GM19395 (cell line): Measurements from ENCODE around the gene ALKBH2.

Source experiments
- ATAC-seq: cut with Tn5 transposase; IDR thresholded peaks from one replicate; pipeline ENCODE4 v1.9.1; 2021; ENCODE audit warnings: mild to moderate bottlenecking, moderate library complexity; ENCODE audit not compliant: unreplicated experiment

ALKBH2 gene

GRCh38 chr12:109093022-109093918 lies at the start of gene ALKBH2:
Gene ALKBH2, minus strand, starts transcription at chr12:109093472. Its CDS starts 686 bp downstream, at chr12:109092786.
- ATAC-seq = peak; percentile 69

- no peak for ATAC-seq
Measured at GRCh38 chr12:109140560-109140959, 47.3 kb upstream of the ALKBH2 start.

- ATAC-seq = no peak
Measured at GRCh38 chr12:109139791-109140190, 46.5 kb upstream of the ALKBH2 start.

GRCh38 chr12:109139360-109139759 lies 46.1 kb upstream of the ALKBH2 start:
- no peak for ATAC-seq

DNA sequence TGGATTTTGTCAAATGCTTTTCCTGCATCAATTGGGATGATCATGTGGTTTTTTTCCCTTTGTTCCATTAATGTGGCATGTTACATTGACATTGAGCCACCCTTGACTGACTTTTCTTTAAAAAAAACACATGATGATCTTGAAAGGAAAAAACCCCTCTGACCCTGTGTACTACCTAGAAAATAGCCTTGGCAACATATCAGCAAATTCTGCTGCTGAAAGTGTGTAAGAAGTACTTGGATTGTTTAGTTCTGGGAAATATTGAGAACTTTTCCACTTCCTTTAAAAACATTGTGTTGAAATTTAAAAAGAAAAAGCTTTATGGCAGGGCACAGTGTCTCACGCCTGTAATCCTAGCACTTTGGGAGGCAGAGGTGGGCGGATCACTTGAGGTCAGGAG lies 43.8 kb upstream of the ALKBH2 start:
- ATAC-seq = no peak

GRCh38 chr12:109134186-109134917 lies 41.1 kb upstream of the ALKBH2 start:
- ATAC-seq = no peak

DNA sequence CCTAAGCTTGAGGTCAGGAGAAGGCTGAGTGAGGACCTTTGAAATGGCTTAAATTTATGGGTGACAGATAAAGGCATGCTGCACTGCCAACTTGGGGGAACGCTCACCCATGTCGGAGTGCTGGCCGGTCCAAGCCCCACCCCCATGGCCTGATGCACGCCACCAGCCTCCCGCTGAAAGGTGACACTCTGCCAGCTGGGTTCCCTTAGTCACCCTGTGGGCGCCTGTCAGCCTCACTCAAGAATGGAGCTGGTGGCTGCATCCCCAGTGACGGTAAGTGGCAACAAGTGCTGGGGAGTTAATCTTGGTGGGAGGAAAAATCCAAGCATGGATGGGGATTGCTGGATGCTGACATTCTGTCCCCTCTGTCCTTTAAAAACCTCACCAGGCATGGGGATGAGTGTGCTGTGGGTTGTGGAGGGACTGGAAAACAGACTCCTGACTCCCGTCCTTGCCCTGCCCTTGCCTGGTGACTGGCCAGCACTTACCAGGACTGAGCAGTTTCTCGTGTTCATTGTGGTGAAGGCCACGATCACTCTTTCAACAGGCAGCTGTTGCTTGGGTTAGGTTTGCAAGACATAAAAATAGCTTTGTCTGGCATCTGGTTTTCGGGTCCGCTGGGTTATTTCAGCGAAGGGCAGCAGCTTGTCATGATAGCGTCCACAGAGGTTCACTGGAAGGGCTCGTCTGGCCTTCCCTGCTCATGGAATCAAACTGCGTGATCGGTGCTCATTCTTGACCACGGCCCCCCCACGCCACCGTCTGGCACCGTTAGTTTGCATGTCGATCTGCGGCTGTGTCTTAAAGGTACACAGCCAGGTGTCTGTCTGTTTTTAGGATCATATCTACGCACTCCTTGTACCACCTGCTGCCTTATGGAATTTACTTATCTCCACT lies 38.1 kb upstream of the ALKBH2 start:
- ATAC-seq = no peak

GRCh38 chr12:109130297-109131153 lies 37.3 kb upstream of the ALKBH2 start:
- ATAC-seq = no peak

DNA sequence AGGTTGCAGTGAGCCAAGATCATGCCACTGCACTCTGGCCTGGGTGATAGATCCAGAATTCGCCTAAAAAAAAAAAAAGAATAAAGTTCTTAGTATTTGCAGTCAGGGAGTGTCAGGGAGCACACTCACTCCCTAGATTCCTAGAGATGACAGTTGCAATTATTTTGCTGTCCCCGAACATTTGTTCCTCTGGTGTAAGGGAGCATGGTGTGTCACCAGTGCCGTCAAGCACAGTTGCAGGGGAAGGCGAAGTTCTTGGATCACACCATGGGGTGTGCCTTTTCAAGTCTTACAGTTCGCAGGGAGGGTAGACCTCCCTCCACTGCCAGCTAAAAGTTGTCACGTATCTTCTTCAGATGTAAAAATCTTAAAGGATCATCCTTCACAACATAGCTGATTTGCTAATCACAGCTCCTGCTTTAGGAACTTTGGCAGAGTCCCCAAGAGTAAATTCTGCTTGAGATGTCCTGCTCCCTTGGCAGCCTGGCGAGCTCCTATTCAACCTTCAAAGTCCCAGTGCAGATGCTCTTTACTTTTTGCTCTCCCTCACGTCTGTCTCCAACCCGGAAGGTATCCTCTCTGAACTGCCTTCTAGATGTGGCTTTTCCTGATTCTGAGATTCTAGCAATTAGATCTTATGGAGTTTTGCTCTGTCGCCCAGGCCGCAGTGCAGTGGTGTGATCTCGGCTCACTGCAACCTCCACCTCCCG lies 34.4 kb upstream of the ALKBH2 start:
- no peak for ATAC-seq

- ATAC-seq = no peak
Measured at GRCh38 chr12:109126784-109127183, 33.5 kb upstream of the ALKBH2 start.

GRCh38 chr12:109125791-109126190 lies 32.5 kb upstream of the ALKBH2 start:
- ATAC-seq = no peak

- ATAC-seq = no peak
Measured at GRCh38 chr12:109124878-109125648, 31.8 kb upstream of the ALKBH2 start.

GRCh38 chr12:109121346-109121880 lies 28.1 kb upstream of the ALKBH2 start:
- ATAC-seq = no peak

GRCh38 chr12:109120557-109120956 lies 27.3 kb upstream of the ALKBH2 start:
- ATAC-seq = no peak

- no peak for ATAC-seq
Measured at GRCh38 chr12:109120095-109120494, 26.8 kb upstream of the ALKBH2 start.

DNA sequence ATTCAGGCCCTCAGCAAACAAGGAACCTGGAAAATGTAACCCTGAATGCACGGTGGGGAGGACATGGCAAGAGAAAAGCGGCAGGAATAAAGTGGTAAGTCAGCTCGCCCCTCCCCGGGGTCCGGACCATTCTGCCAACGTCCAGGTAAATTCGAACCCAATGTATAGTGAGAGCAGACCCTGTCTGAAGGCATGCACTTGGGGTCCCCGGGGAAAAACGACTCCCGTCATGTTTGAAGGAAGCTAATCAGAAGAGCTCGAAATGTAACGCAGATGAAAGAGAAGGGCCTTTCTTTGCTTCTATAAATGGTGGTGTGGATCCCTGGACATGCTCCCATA lies 23.3 kb upstream of the ALKBH2 start:
- no peak for ATAC-seq

DNA sequence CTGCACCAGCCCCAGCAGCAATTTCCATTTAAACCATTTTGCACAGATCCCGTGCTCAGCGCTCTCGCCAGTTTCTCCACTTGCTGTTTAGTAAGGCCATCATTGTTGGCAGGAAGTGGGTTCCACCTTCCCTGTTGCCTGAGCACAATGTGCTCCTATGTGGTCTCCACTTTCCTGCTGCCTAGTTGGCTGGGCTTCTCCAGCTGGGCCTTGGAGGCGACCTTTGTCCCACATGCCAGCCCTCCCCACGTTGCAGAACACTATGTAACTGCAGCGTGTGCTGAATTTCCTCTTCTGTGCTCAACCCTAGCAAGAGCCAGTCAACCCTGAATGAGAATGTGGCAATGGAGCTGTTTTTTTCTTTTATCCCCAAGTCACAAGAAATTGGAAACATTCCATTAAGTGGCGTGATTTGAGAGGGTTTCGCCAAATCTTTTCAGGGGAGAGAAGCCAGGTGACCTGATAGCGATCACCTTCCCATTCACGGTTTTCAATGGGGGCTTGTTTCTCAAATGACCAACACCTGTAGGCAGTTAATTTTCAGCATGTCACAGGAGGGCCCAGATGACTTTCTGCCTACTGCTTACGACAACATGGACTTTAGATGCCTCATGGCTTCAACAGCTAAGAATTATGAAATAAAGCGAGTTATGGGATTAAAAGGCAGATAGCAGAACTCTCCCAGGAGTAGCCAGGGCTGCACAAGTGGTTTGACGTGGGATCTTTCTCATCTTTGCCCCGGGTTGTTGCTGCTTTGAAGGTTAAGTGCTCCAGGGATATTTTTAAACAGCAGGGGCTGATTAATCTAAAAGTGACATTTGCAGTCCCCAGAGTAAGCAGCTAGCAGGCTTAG lies 22.7 kb upstream of the ALKBH2 start, which contains the start of gene ACACB:
TSS of gene ACACB (plus strand) at position 830 of the 853 bp plus-strand sequence. CDS start 22,819 bp downstream, outside the sequence.
- ATAC-seq = no peak

DNA sequence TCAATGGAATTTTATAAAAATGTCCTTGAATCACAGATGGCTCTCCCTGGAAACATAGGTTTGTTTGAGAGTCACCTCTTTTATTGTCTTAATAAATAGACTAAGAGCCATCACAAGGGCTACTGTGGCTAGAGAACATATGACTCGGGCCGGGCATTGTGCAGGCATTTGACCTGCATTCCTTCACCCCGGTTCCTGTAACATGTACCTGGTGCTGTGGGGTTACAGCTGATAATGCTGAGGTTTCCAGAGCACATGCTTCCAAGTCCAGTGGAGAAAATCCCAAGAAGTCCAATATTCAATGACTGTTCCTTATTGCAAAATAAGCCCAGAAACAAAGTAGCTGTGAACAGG lies 22.1 kb upstream of the ALKBH2 start:
- ATAC-seq = no peak
